GM12878 (cell line): ENCODE data around the gene TUBB4B. TPM values are rescaled to one million over a fixed set of nuclear protein-coding genes. Genes with fewer than 3 reads are reported as not detected.
A peak's percentile ranks its signal among the peaks of the same experiment; 100 is the strongest.

Experiments
- ATF2 ChIP-seq: IDR thresholded peaks from 2 replicates; pipeline ENCODE4 v1.6.1; 2012; ENCODE audit warnings: low read length, inconsistent platforms
- CBX3 ChIP-seq: fragments of 200-600 bp; sonication (generic); IDR thresholded peaks from 2 replicates; pipeline ENCODE4 v1.6.1; 2016; ENCODE audit warnings: low read depth, borderline replicate concordance
- E2F4 ChIP-seq: IDR thresholded peaks from 2 replicates; pipeline ENCODE4 v1.6.1; 2012; ENCODE audit warnings: low read depth, low read length, improper control_type of control experiment
- ESRRA ChIP-seq: IDR thresholded peaks from 2 replicates; pipeline ENCODE4 v1.6.1; 2012; ENCODE audit warnings: mild to moderate bottlenecking, low read length, improper control_type of control experiment
- FOS ChIP-seq: IDR thresholded peaks from 3 replicates; pipeline ENCODE4 v1.6.1; 2011; ENCODE audit warnings: borderline replicate concordance; ENCODE audit not compliant: insufficient read length; ENCODE audit errors: extremely low read depth
- MTA2 ChIP-seq: fragments of 450-650 bp; IDR thresholded peaks from 2 replicates; pipeline ENCODE4 v1.6.1; 2016; ENCODE audit warnings: low read depth, mild to moderate bottlenecking, moderate library complexity
- MTA3 ChIP-seq: IDR thresholded peaks from 2 replicates; pipeline ENCODE4 v1.6.1; 2012; ENCODE audit warnings: low read length, inconsistent platforms, borderline replicate concordance
- NFYB ChIP-seq: IDR thresholded peaks from 2 replicates; pipeline ENCODE4 v1.6.1; 2011; ENCODE audit warnings: low read depth, mild to moderate bottlenecking, low read length, improper control_type of control experiment, moderate library complexity; ENCODE audit not compliant: insufficient read depth
- NKRF ChIP-seq: fragments of 450-650 bp; conservative IDR thresholded peaks from 2 replicates; pipeline ENCODE4 v1.6.1; 2017; ENCODE audit warnings: mild to moderate bottlenecking, moderate library complexity
- NR2C1 ChIP-seq: fragments of 450-650 bp; IDR thresholded peaks from 2 replicates; pipeline ENCODE4 v1.6.1; 2017; ENCODE audit warnings: antibody characterized with exemption, mild to moderate bottlenecking, moderate library complexity
- NR2F1 ChIP-seq: fragments of 450-650 bp; conservative IDR thresholded peaks from 2 replicates; pipeline ENCODE4 v1.6.1; 2017; ENCODE audit warnings: mild to moderate bottlenecking
- NRF1 ChIP-seq: conservative IDR thresholded peaks from 2 replicates; pipeline ENCODE4 v1.6.1; 2011; ENCODE audit warnings: mild to moderate bottlenecking, low read depth, low read length, improper control_type of control experiment
- RFX5 ChIP-seq: IDR thresholded peaks from 2 replicates; pipeline ENCODE4 v1.6.1; 2011; ENCODE audit warnings: low read depth, low read length, improper control_type of control experiment
- RUNX3 ChIP-seq: IDR thresholded peaks from 2 replicates; pipeline ENCODE4 v1.6.1; 2012; ENCODE audit warnings: low read length, inconsistent platforms
- SP1 ChIP-seq: IDR thresholded peaks from one replicate; pipeline ENCODE4 v1.6.1; 2011; ENCODE audit warnings: low read depth, low read length
- TCF7 ChIP-seq: IDR thresholded peaks from 2 replicates; pipeline ENCODE4 v1.6.1; 2014; ENCODE audit warnings: antibody characterized with exemption, borderline replicate concordance
- USF2 ChIP-seq: IDR thresholded peaks from 2 replicates; pipeline ENCODE4 v1.6.1; 2011; ENCODE audit warnings: low read depth, low read length, improper control_type of control experiment, borderline replicate concordance
- ZNF207 ChIP-seq: fragments of 450-650 bp; IDR thresholded peaks from 2 replicates; pipeline ENCODE4 v1.6.1; 2014; ENCODE audit warnings: antibody characterized with exemption, mild to moderate bottlenecking, borderline replicate concordance
- ZNF592 ChIP-seq: fragments of 450-650 bp; IDR thresholded peaks from 2 replicates; pipeline ENCODE4 v1.6.1; 2017; ENCODE audit warnings: mild to moderate bottlenecking, moderate library complexity
- ZZZ3 ChIP-seq: IDR thresholded peaks from 2 replicates; pipeline ENCODE4 v1.6.1; 2011; ENCODE audit warnings: low read depth; ENCODE audit not compliant: control insufficient read depth, insufficient read length
- polyA plus RNA-seq, 11 experiments: library from polyadenylated mRNA; depleted of rRNA in 4 of 11; unstranded in 6 of 11; stranded (reverse) in 5 of 11; fragments of >200 nt; fragmentation: Nextera tagmentation in 4 of 11; fragmentation: Illumina TruSeq in 1 of 11; extraction: Ambion mirVana in 4 of 11; extraction: Trizol in 1 of 11; gene quantifications; 1 replicate in 1 of 11; 2 replicates in 10 of 11; pipeline versions ENCODE4 v1.2.1 to v1.2.3, GENCODE V29; 2011 to 2016; ENCODE audit warnings: inconsistent platforms in 2 of 11, missing spikeins in 2 of 11, low read depth in 1 of 11
- total RNA-seq, 4 experiments: library from RNA; depleted of rRNA in 3 of 4; stranded (reverse); fragments of >200 nt in 3 of 4; fragmentation: Illumina TruSeq in 1 of 4; extraction: Trizol in 1 of 4; gene quantifications; 2 replicates each; pipeline versions ENCODE4 v1.2.1 to v1.2.3, GENCODE V29; 2013 to 2021

Gene TUBB4B
- total and polyA plus RNA-seq, 10 of the 15 experiments (the other 5 are each of a cell fraction or from before 2014, with no cell fraction given) = 23.0 to 532 (median 254) TPM

- TF ChIP-seq ZNF592 (no peak), NR2C1 (no peak), NR2F1 (0 out of 2 replicates have a peak, but pooled peaks have one; percentile 20), ATF2 (no peak), MTA2 (no peak), TCF7 (no peak), ZZZ3 (no peak), NFYB (peak; percentile 83; the same call in 1 of the 2 replicates), SP1 (peak; percentile 90), ZNF207 (peak; percentile 80; the same call in 1 of the 2 replicates), MTA3 (no peak), USF2 (no peak), NKRF (peak; percentile 74), E2F4 (no peak), CBX3 (no peak), RFX5 (no peak), FOS (no peak), NRF1 (peak; percentile 68), ESRRA (0 out of 2 replicates have a peak, but pooled peaks have one; percentile 62), RUNX3 (peak; percentile 81)
Measured at GRCh38 chr9:137223078-137223970, 17.8 kb upstream of the TUBB4B start (continued).
